GM12878 (cell line): ENCODE results near the gene TLR1.

Experiments used
- CREM ChIP-seq: IDR thresholded peaks from 2 replicates; pipeline ENCODE4 v1.6.1; 2014; ENCODE audit warnings: antibody characterized with exemption, low read depth
- CTCF ChIP-seq, 3 experiments: IDR thresholded peaks in 2 of 3; conservative IDR thresholded peaks in 1 of 3; 2 replicates each; pipeline ENCODE4 v1.5.1; 2011; ENCODE audit warnings: low read depth in 3 of 3, low read length in 3 of 3, mild to moderate bottlenecking in 3 of 3, control low read depth in 2 of 3, moderate library complexity in 2 of 3, inconsistent platforms in 1 of 3, mixed read lengths in 1 of 3; ENCODE audit not compliant: control insufficient read depth in 2 of 3, insufficient read depth in 1 of 3; ENCODE audit errors: extremely low read depth in 1 of 3
- JUND ChIP-seq: IDR thresholded peaks from 2 replicates; pipeline ENCODE4 v1.6.1; 2012; ENCODE audit warnings: low read depth, mild to moderate bottlenecking, low read length, improper control_type of control experiment, moderate library complexity
- MTA3 ChIP-seq: IDR thresholded peaks from 2 replicates; pipeline ENCODE4 v1.6.1; 2012; ENCODE audit warnings: low read length, inconsistent platforms, borderline replicate concordance
- REST ChIP-seq: IDR thresholded peaks from 2 replicates; pipeline ENCODE4 v1.6.1; 2012; ENCODE audit warnings: mild to moderate bottlenecking, low read depth, low read length
- RFX5 ChIP-seq: IDR thresholded peaks from 2 replicates; pipeline ENCODE4 v1.6.1; 2011; ENCODE audit warnings: low read depth, low read length, improper control_type of control experiment
- SIN3A ChIP-seq: IDR thresholded peaks from 2 replicates; pipeline ENCODE4 v1.6.1; 2012; ENCODE audit warnings: low read depth, low read length, improper control_type of control experiment
- SMAD5 ChIP-seq: IDR thresholded peaks from 2 replicates; pipeline ENCODE4 v1.6.1; 2016; ENCODE audit warnings: antibody characterized with exemption, low read depth
- SUZ12 ChIP-seq: fragments of 200-600 bp; sonication (generic); IDR thresholded peaks from one replicate; pipeline ENCODE4 v1.6.1; 2018; ENCODE audit warnings: antibody characterized with exemption, mild to moderate bottlenecking; ENCODE audit not compliant: unreplicated experiment

GRCh38 chr4:38775326-38775725, 29.3 kb downstream of the TLR1 start:
- no peak for TF ChIP-seq CTCF (IDR thresholded peaks at IDR 0.05 in 2 of 3, conservative IDR thresholded peaks at IDR 0.05 in 1 of 3; ENCODE audit: control insufficient read depth in 2 of 3, extremely low read depth in 1 of 3, insufficient read depth in 1 of 3, low read depth in 3 of 3, low read length in 3 of 3)
- no peak for TF ChIP-seq REST
- TF ChIP-seq CREM, result no peak
- TF ChIP-seq SUZ12, result no peak
- no peak for TF ChIP-seq SMAD5
- TF ChIP-seq JUND, result no peak
- no peak for TF ChIP-seq SIN3A
- TF ChIP-seq MTA3, result no peak
- no peak for TF ChIP-seq RFX5
